Hepatocyte (in vitro differentiated cells): ENCODE results near the gene ZNF117.

Experiments
- EZH2 ChIP-seq: fragments of 200-600 bp; sonication (generic); IDR thresholded peaks from 2 replicates; pipeline ENCODE4 v1.6.1; 2016; ENCODE audit warnings: antibody characterized with exemption, mild to moderate bottlenecking, borderline replicate concordance
- EZH2phosphoT487 ChIP-seq: fragments of 200-600 bp; sonication (generic); IDR thresholded peaks from one replicate; pipeline ENCODE4 v1.6.1; 2018; ENCODE audit warnings: antibody characterized with exemption, mild to moderate bottlenecking, low read depth, moderate library complexity; ENCODE audit not compliant: unreplicated experiment, severe bottlenecking
- TF ChIP-seq, protein P1 (sequence below): fragments of 200-600 bp; sonication (generic); IDR thresholded peaks from 2 replicates; pipeline ENCODE4 v1.5.1; 2016; ENCODE audit warnings: antibody characterized with exemption, mild to moderate bottlenecking; ENCODE audit not compliant: poor library complexity

DNA sequence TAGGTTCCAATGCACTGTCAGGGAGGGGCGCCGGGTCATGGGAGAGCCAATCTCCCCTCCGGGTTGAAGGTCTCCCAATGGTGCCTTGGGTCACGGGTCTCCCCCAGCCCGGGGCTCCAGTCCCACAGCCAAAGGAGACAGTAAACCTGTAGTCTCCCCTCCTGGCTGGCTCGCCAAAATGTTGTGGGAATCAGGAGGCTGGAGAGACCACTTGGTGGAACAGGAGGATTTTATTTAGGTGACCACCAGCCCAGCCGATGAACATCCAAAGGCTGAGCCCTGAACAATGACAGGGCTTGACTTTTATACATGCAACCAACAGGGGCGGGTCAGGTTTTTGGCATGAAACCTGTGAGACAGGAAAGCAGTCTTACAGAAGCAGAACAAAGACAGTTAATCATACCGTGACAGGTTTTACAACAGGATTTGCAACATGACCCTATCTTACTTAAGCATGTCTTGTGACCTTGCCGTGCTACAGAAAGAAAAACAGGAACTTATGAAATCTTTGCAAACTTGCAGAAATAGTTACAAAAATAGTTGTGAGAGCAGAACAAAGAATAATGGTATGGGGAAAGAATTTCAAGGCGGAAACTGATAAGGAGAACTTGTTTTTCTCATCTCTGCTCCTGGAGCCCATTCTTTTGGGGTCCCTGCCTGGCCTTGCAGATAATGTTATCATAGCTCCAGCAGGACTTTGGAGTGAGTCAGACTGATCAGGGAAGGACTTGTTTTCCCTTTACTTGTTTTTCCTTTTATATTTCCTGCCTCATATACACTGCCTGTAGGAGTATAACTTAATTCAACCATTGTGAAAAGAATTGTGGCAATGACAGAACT is 8.5 kb upstream of the ZNF117 start:
- TF ChIP-seq, protein P1, sequence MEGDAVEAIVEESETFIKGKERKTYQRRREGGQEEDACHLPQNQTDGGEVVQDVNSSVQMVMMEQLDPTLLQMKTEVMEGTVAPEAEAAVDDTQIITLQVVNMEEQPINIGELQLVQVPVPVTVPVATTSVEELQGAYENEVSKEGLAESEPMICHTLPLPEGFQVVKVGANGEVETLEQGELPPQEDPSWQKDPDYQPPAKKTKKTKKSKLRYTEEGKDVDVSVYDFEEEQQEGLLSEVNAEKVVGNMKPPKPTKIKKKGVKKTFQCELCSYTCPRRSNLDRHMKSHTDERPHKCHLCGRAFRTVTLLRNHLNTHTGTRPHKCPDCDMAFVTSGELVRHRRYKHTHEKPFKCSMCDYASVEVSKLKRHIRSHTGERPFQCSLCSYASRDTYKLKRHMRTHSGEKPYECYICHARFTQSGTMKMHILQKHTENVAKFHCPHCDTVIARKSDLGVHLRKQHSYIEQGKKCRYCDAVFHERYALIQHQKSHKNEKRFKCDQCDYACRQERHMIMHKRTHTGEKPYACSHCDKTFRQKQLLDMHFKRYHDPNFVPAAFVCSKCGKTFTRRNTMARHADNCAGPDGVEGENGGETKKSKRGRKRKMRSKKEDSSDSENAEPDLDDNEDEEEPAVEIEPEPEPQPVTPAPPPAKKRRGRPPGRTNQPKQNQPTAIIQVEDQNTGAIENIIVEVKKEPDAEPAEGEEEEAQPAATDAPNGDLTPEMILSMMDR = no peak
- no peak for TF ChIP-seq EZH2phosphoT487
- no peak for TF ChIP-seq EZH2
